Epithelial cell of esophagus (primary cell): ENCODE results near the gene TRIP6.
A peak's percentile ranks its signal among the peaks of the same experiment; 100 is the strongest.

ENCODE experiments used
- DNase-seq: peaks from one replicate; pipeline ENCODE4 v3.0.0; 2010; ENCODE audit warnings: low read depth
- H3K4me3 ChIP-seq: 2 replicates; pipeline ENCODE4 v1.5.1; 2011; ENCODE audit warnings: mild to moderate bottlenecking, low read length, control low read depth
- CTCF ChIP-seq: IDR thresholded peaks from 2 replicates; pipeline ENCODE4 v1.5.1; 2011; ENCODE audit warnings: low read depth, mild to moderate bottlenecking, low read length, control low read depth, inconsistent platforms; ENCODE audit not compliant: insufficient read depth; ENCODE audit errors: missing control alignments

The TRIP6 gene

GRCh38 chr7:100823534-100823933, 43.7 kb upstream of the TRIP6 start:
- H3K4me3 ChIP-seq: no peak overlapping the region
- TF ChIP-seq CTCF: no peak
- DNase-seq: no peak

GRCh38 chr7:100824499-100825214, 42.5 kb upstream of the TRIP6 start:
- TF ChIP-seq CTCF: no peak
- no peak for DNase-seq
- H3K4me3 ChIP-seq: peak overlapping the region; percentile 59

- no peak for TF ChIP-seq CTCF
- H3K4me3 ChIP-seq: peak overlapping the region; percentile 59
- peak; percentile 37 for DNase-seq
Measured at GRCh38 chr7:100825215-100825671, 41.9 kb upstream of the TRIP6 start.

GRCh38 chr7:100825751-100826513, 41.3 kb upstream of the TRIP6 start:
- peak; percentile 34 for TF ChIP-seq CTCF
- peak overlapping the region; percentile 59 for H3K4me3 ChIP-seq
- peak; percentile 50 for DNase-seq

GRCh38 chr7:100826514-100827329, 40.5 kb upstream of the TRIP6 start:
- no peak for TF ChIP-seq CTCF
- peak overlapping the region; percentile 59 for H3K4me3 ChIP-seq
- peak; percentile 24 for DNase-seq

GRCh38 chr7:100827330-100828226, 39.6 kb upstream of the TRIP6 start, which contains the start of gene EPHB4:
EPHB4 (minus strand) TSS chr7:100827523; CDS start chr7:100827030, 493 bp downstream.
- peak within 1 kb of the TSS; percentile 59 for H3K4me3 ChIP-seq
- peak; percentile 83 for DNase-seq
- peak; percentile 6 for TF ChIP-seq CTCF
